Calu3 (cell line): ENCODE results near the gene GOLGA8K. TPM values are rescaled to one million over a fixed set of nuclear protein-coding genes. Genes with fewer than 3 reads are reported as not detected.
"Not testable (repeated sequence)": the region's sequence is repeated elsewhere in the genome, so short reads cannot be mapped to it uniquely, and the experiment has no call there.

Experiments
- Bru-seq: library from RNA; stranded (reverse); fragments of 400-500 nt; gene quantifications from one replicate; lab custom pipeline; 2021; lab: Mats Ljungman, UMichigan
- BruChase-seq, 2 experiments: library from RNA; stranded (reverse); fragments of 400-500 nt; gene quantifications; one replicate each; lab custom pipeline; 2021; lab: Mats Ljungman, UMichigan
- BruUV-seq: library from RNA; stranded (reverse); fragments of 400-500 nt; replicated peaks from 2 replicates; lab custom pipeline; 2021; lab: Mats Ljungman, UMichigan
- CTCF ChIA-PET: fragments of 300-600 bp; sonication (Branson Sonifier 250); formaldehyde crosslinking; loops from one replicate; lab custom pipeline; 2022; ENCODE audit warnings: antibody characterized with exemption; lab: Charles Lee
- DNase-seq: peaks from one replicate; pipeline ENCODE4 v3.0.0; 2022
- H3K27ac Mint-ChIP-seq: one replicate; pipeline ENCODE4 v1.8.0; 2022; ENCODE audit warnings: mixed read lengths; ENCODE audit not compliant: unreplicated experiment
- H3K27me3 Mint-ChIP-seq: one replicate; pipeline ENCODE4 v1.8.0; 2022; ENCODE audit warnings: mixed read lengths; ENCODE audit not compliant: unreplicated experiment
- H3K36me3 Mint-ChIP-seq: one replicate; pipeline ENCODE4 v1.8.0; 2022; ENCODE audit warnings: mild to moderate bottlenecking, moderate library complexity, mixed read lengths; ENCODE audit not compliant: insufficient read depth, unreplicated experiment
- H3K4me1 Mint-ChIP-seq: one replicate; pipeline ENCODE4 v1.8.0; 2022; ENCODE audit warnings: mild to moderate bottlenecking, low read depth, mixed read lengths; ENCODE audit not compliant: unreplicated experiment
- H3K4me3 Mint-ChIP-seq: one replicate; pipeline ENCODE4 v1.8.0; 2022; ENCODE audit warnings: mild to moderate bottlenecking, low read depth, moderate library complexity, mixed read lengths; ENCODE audit not compliant: unreplicated experiment
- H3K9me3 Mint-ChIP-seq: one replicate; pipeline ENCODE4 v1.8.0; 2022; ENCODE audit warnings: low read depth, mixed read lengths; ENCODE audit not compliant: unreplicated experiment
- intact Hi-C: fragments of 100-400 bp; cut with micrococcal nuclease; formaldehyde crosslinking; loops from one replicate; pipeline ENCODE4 v1.10.0; 2022; ENCODE audit not compliant: unreplicated experiment
- long read RNA-seq: library from polyadenylated mRNA; stranded (forward); transcript quantifications from one replicate; pipeline ENCODE4 v2.0.0, GENCODE V29; 2022
- total RNA-seq: library from RNA; stranded (reverse); gene quantifications from 2 replicates; pipeline ENCODE4 v1.2.3, GENCODE V29; 2022

GOLGA8K gene
- not detected in 2 replicates for total RNA-seq
- not detected for Bru-seq, nascent RNA
- not detected for BruChase-seq, experiment 1, labeled RNA remaining after a 6-hour chase
- not detected for BruChase-seq, experiment 2, labeled RNA remaining after a 2-hour chase
- long read RNA-seq, result 0 reads

- H3K27me3 Mint-ChIP-seq, H3K4me3 Mint-ChIP-seq, H3K36me3 Mint-ChIP-seq, H3K27ac Mint-ChIP-seq, H3K4me1 Mint-ChIP-seq, H3K9me3 Mint-ChIP-seq, DNase-seq, intact Hi-C loops, BruUV-seq, CTCF ChIA-PET: not testable (repeated sequence)
Measured at GRCh38 chr15:32403192-32403591, at the start of gene GOLGA8K. TSS of gene GOLGA8K (minus strand) at chr15:32403292. CDS start at chr15:32403194, 98 bp downstream.

- H3K9me3 Mint-ChIP-seq, BruUV-seq, H3K27me3 Mint-ChIP-seq, intact Hi-C loops, H3K27ac Mint-ChIP-seq, CTCF ChIA-PET, DNase-seq, H3K4me3 Mint-ChIP-seq, H3K4me1 Mint-ChIP-seq, H3K36me3 Mint-ChIP-seq: not testable (repeated sequence)
Measured at GRCh38 chr15:32440445-32440977, 37.4 kb upstream of the GOLGA8K start.

GRCh38 chr15:32434102-32434963 is 31.2 kb upstream of the GOLGA8K start:
- H3K4me3 Mint-ChIP-seq, H3K27me3 Mint-ChIP-seq, intact Hi-C loops, BruUV-seq, H3K9me3 Mint-ChIP-seq, H3K4me1 Mint-ChIP-seq, H3K36me3 Mint-ChIP-seq, CTCF ChIA-PET, DNase-seq, H3K27ac Mint-ChIP-seq: not testable (repeated sequence)

DNA sequence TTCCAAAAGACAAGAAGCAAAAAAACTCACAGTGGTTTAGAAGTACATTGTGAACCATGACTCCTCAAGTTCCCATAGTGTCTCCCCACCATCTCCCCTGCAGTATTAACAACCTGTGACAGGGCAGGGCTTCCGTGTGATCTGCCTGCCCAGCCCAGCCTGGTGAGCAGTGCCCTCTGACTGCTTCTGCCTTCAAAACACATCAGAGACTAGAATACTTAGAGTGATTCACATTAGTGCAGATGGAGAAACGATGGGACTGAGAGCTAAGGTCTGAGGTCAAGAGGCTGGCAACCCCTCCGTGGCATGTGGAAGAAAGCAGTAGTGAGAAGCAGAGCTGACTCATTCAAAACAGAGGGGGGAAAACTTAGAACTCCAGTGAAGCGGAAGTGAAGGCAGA is 24.5 kb upstream of the GOLGA8K start:
- H3K27me3 Mint-ChIP-seq, H3K27ac Mint-ChIP-seq, intact Hi-C loops, H3K4me1 Mint-ChIP-seq, H3K9me3 Mint-ChIP-seq, H3K36me3 Mint-ChIP-seq, H3K4me3 Mint-ChIP-seq, DNase-seq, CTCF ChIA-PET, BruUV-seq: not testable (repeated sequence)

DNA sequence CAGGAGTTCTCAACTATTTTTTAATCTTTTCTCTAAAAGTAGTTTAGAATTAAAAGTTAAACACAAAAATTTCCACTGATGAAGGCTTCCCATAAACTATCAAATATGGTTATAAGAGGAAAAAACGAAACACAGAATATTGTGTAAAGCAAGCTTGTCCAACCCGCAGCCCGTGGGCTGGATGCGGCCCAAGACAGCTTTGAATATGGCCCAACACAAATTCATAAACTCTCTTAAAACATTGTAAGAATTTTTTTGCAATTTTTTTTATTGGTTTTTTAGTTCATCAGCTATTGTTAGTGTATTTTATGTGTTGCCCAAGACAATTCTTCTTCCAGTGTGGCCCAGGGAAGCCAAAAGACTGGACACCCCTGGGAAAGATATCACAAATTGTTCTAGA is 23.4 kb upstream of the GOLGA8K start:
- intact Hi-C loops, H3K4me3 Mint-ChIP-seq, CTCF ChIA-PET, H3K36me3 Mint-ChIP-seq, H3K27me3 Mint-ChIP-seq, BruUV-seq, H3K4me1 Mint-ChIP-seq, DNase-seq, H3K27ac Mint-ChIP-seq, H3K9me3 Mint-ChIP-seq: not testable (repeated sequence)

- H3K4me3 Mint-ChIP-seq, CTCF ChIA-PET, H3K9me3 Mint-ChIP-seq, H3K36me3 Mint-ChIP-seq, DNase-seq, H3K27ac Mint-ChIP-seq, H3K27me3 Mint-ChIP-seq, intact Hi-C loops, BruUV-seq, H3K4me1 Mint-ChIP-seq: not testable (repeated sequence)
Measured at GRCh38 chr15:32407903-32408302, 4.8 kb upstream of the GOLGA8K start.

- H3K36me3 Mint-ChIP-seq, H3K4me3 Mint-ChIP-seq, H3K27ac Mint-ChIP-seq, H3K4me1 Mint-ChIP-seq, DNase-seq, H3K27me3 Mint-ChIP-seq, intact Hi-C loops, BruUV-seq, H3K9me3 Mint-ChIP-seq, CTCF ChIA-PET: not testable (repeated sequence)
Measured at GRCh38 chr15:32396522-32396921, 6.6 kb downstream of the GOLGA8K start.

GRCh38 chr15:32394745-32395144 is 8.3 kb downstream of the GOLGA8K start:
- CTCF ChIA-PET, H3K27me3 Mint-ChIP-seq, BruUV-seq, intact Hi-C loops, DNase-seq, H3K9me3 Mint-ChIP-seq, H3K4me1 Mint-ChIP-seq, H3K36me3 Mint-ChIP-seq, H3K27ac Mint-ChIP-seq, H3K4me3 Mint-ChIP-seq: not testable (repeated sequence)

GRCh38 chr15:32388050-32388648 is 14.9 kb downstream of the GOLGA8K start:
- H3K27me3 Mint-ChIP-seq, BruUV-seq, H3K4me3 Mint-ChIP-seq, intact Hi-C loops, H3K36me3 Mint-ChIP-seq, H3K9me3 Mint-ChIP-seq, DNase-seq, H3K27ac Mint-ChIP-seq, H3K4me1 Mint-ChIP-seq, CTCF ChIA-PET: not testable (repeated sequence)
